ENCODE results near the gene MARK4.

The MARK4 gene

GRCh38 chr19:45235485-45235884, 15.6 kb upstream of the MARK4 start:
- DNase-seq: no peak

GRCh38 chr19:45238556-45238955, 12.5 kb upstream of the MARK4 start:
- DNase-seq: no peak
- in situ Hi-C loops (cut with MboI; ENCODE audit: low pct_unique_long_range_greater_than_20kb, low sequenced_read_pairs): no loop called here

More at GRCh38 chr19:45235485-45235884, 15.6 kb upstream of the MARK4 start:
- in situ Hi-C loops (cut with MboI; ENCODE audit: low pct_unique_long_range_greater_than_20kb, low sequenced_read_pairs): no loop called here

- in situ Hi-C loops (cut with MboI; ENCODE audit: low pct_unique_long_range_greater_than_20kb, low sequenced_read_pairs): no loop called here
- no peak for DNase-seq
Measured at GRCh38 chr19:45243144-45243732, 7.8 kb upstream of the MARK4 start.

- peak; percentile 37 for DNase-seq
- in situ Hi-C loops (cut with MboI; ENCODE audit: low pct_unique_long_range_greater_than_20kb, low sequenced_read_pairs): no loop called here
Measured at GRCh38 chr19:45244133-45244794, 6.8 kb upstream of the MARK4 start.

GRCh38 chr19:45245334-45245787, 5.7 kb upstream of the MARK4 start, which contains the start of gene EXOC3L2:
EXOC3L2 (minus strand) TSS chr19:45245407; CDS start chr19:45239045, 6,362 bp downstream.
- DNase-seq: peak; percentile 61
- in situ Hi-C loops (cut with MboI; ENCODE audit: low pct_unique_long_range_greater_than_20kb, low sequenced_read_pairs): no loop called here

GRCh38 chr19:45245826-45246225, 5.2 kb upstream of the MARK4 start:
- DNase-seq: no peak
- in situ Hi-C loops (cut with MboI; ENCODE audit: low pct_unique_long_range_greater_than_20kb, low sequenced_read_pairs): no loop called here

- DNase-seq: no peak
- in situ Hi-C loops (cut with MboI; ENCODE audit: low pct_unique_long_range_greater_than_20kb, low sequenced_read_pairs): no loop called here
Measured at GRCh38 chr19:45247136-45247535, 3.9 kb upstream of the MARK4 start.

GRCh38 chr19:45249261-45250033, 1.6 kb upstream of the MARK4 start:
- DNase-seq: no peak

GRCh38 chr19:45250216-45250831, 747 bp upstream of the MARK4 start:
- no peak for DNase-seq
- in situ Hi-C loops (cut with MboI; ENCODE audit: low pct_unique_long_range_greater_than_20kb, low sequenced_read_pairs): no loop called here

More at GRCh38 chr19:45249261-45250033, 1.6 kb upstream of the MARK4 start:
- in situ Hi-C loops (cut with MboI; ENCODE audit: low pct_unique_long_range_greater_than_20kb, low sequenced_read_pairs): no loop called here

GRCh38 chr19:45251452-45252354, 632 bp downstream of the MARK4 start:
- no peak for DNase-seq
- in situ Hi-C loops (cut with MboI; ENCODE audit: low pct_unique_long_range_greater_than_20kb, low sequenced_read_pairs): no loop called here

- in situ Hi-C loops (cut with MboI; ENCODE audit: low pct_unique_long_range_greater_than_20kb, low sequenced_read_pairs): no loop called here
- no peak for DNase-seq
Measured at GRCh38 chr19:45253396-45254027, 2.4 kb downstream of the MARK4 start.

GRCh38 chr19:45254044-45254531, 3.0 kb downstream of the MARK4 start:
- no peak for DNase-seq
- in situ Hi-C loops (cut with MboI; ENCODE audit: low pct_unique_long_range_greater_than_20kb, low sequenced_read_pairs): no loop called here

GRCh38 chr19:45255611-45256157, 4.6 kb downstream of the MARK4 start:
- no peak for DNase-seq
- in situ Hi-C loops (cut with MboI; ENCODE audit: low pct_unique_long_range_greater_than_20kb, low sequenced_read_pairs): no loop called here

- no peak for DNase-seq
- in situ Hi-C loops (cut with MboI; ENCODE audit: low pct_unique_long_range_greater_than_20kb, low sequenced_read_pairs): no loop called here
Measured at GRCh38 chr19:45256836-45257235, 5.8 kb downstream of the MARK4 start.

- in situ Hi-C loops (cut with MboI; ENCODE audit: low pct_unique_long_range_greater_than_20kb, low sequenced_read_pairs): no loop called here
- no peak for DNase-seq
Measured at GRCh38 chr19:45258862-45259261, 7.8 kb downstream of the MARK4 start.

- in situ Hi-C loops (cut with MboI; ENCODE audit: low pct_unique_long_range_greater_than_20kb, low sequenced_read_pairs): no loop called here
Measured at GRCh38 chr19:45262570-45262969, 11.5 kb downstream of the MARK4 start.

GRCh38 chr19:45263013-45263412, 11.9 kb downstream of the MARK4 start:
- no peak for DNase-seq
- in situ Hi-C loops (cut with MboI; ENCODE audit: low pct_unique_long_range_greater_than_20kb, low sequenced_read_pairs): no loop called here

More at GRCh38 chr19:45262570-45262969, 11.5 kb downstream of the MARK4 start:
- DNase-seq: no peak
